Endothelial cell of umbilical vein (primary cell): ENCODE results near the gene TPRA1. TPM values are rescaled to one million over a fixed set of nuclear protein-coding genes. Genes with fewer than 3 reads are reported as not detected.

ENCODE experiments used
- BruUV-seq: library from RNA; stranded (reverse); fragments of 400-500 nt; replicated peaks from 2 replicates; lab custom pipeline; 2021; lab: Mats Ljungman, UMichigan
- CTCF ChIA-PET: fragments of 300-600, 350-600 bp; sonication (Branson Sonifier 250); formaldehyde crosslinking; loops from one replicate; lab custom pipeline; 2021; ENCODE audit warnings: antibody characterized with exemption, inconsistent platforms; lab: Charles Lee
- POLR2A ChIA-PET: fragments of 300-600, 350-600 bp; sonication (Branson Sonifier 250); formaldehyde crosslinking; loops from one replicate; lab custom pipeline; 2021; ENCODE audit warnings: antibody characterized with exemption, inconsistent platforms; lab: Charles Lee
- DNase-seq: peaks from one replicate; pipeline ENCODE4 v3.0.0-alpha.2; 2011; ENCODE audit warnings: low read depth, low spot score
- FAIRE-seq: peaks from 2 replicates; lab custom pipeline; 2011; peaks lifted over from hg19 to GRCh38; lab: Jason Lieb, UNC
- H2AFZ ChIP-seq: 2 replicates; pipeline ENCODE4 v1.6.0; 2012; ENCODE audit warnings: low read depth, low read length, control low read depth, inconsistent platforms
- H3K27ac ChIP-seq: 2 replicates; pipeline ENCODE4 v1.5.1; 2011; ENCODE audit warnings: low read depth, mild to moderate bottlenecking, control low read depth, low read length, moderate library complexity; ENCODE audit not compliant: insufficient read depth
- H3K27me3 ChIP-seq, 2 experiments: 2 replicates each; pipeline versions ENCODE4 v1.6.0 to v1.6.1; 2011; ENCODE audit warnings: low read length in 2 of 2, mixed read lengths in 1 of 2; ENCODE audit not compliant: control insufficient read depth in 2 of 2, insufficient read depth in 2 of 2
- H3K36me3 ChIP-seq, 2 experiments: 2 replicates in 1 of 2; 3 replicates in 1 of 2; pipeline ENCODE4 v1.5.1; 2011; ENCODE audit warnings: low read length in 2 of 2, mild to moderate bottlenecking in 1 of 2, moderate library complexity in 1 of 2; ENCODE audit not compliant: control insufficient read depth in 2 of 2, insufficient read depth in 2 of 2; ENCODE audit errors: extremely low read depth in 1 of 2
- H3K4me1 ChIP-seq: 3 replicates; pipeline ENCODE4 v1.5.1; 2011; ENCODE audit warnings: mild to moderate bottlenecking, low read length; ENCODE audit not compliant: control insufficient read depth, insufficient read depth; ENCODE audit errors: extremely low read depth
- H3K4me2 ChIP-seq: 2 replicates; pipeline ENCODE4 v1.6.1; 2011; ENCODE audit warnings: low read length, control low read depth, mixed read lengths; ENCODE audit not compliant: insufficient read depth
- H3K4me3 ChIP-seq, 3 experiments: fragments of 200-600 bp in 1 of 3; sonication (generic), shearing (Covaris generic) in 1 of 3; replicated peaks in 1 of 3; 2 replicates each; pipeline ENCODE4 v1.5.1; 2011 to 2016; ENCODE audit warnings: control low read depth in 3 of 3, low read length in 3 of 3, mild to moderate bottlenecking in 2 of 3, inconsistent platforms in 1 of 3, low read depth in 1 of 3, moderate library complexity in 1 of 3; ENCODE audit not compliant: insufficient read depth in 1 of 3
- H3K79me2 ChIP-seq: 2 replicates; pipeline ENCODE4 v1.6.0; 2012; ENCODE audit warnings: low read length, inconsistent platforms; ENCODE audit not compliant: control insufficient read depth, insufficient read depth
- H3K9ac ChIP-seq: replicated peaks from 2 replicates; pipeline ENCODE3; 2011; ENCODE audit warnings: low read length, control low read depth; ENCODE audit not compliant: insufficient read depth; ENCODE audit errors: extremely low read depth
- H3K9me1 ChIP-seq: replicated peaks from 3 replicates; pipeline ENCODE4 v1.6.0; 2011; ENCODE audit warnings: mild to moderate bottlenecking, low read length; ENCODE audit not compliant: control insufficient read depth, insufficient read depth; ENCODE audit errors: extremely low read depth
- H3K9me3 ChIP-seq: replicated peaks from 2 replicates; pipeline ENCODE4 v1.5.1; 2012; ENCODE audit warnings: low read length, inconsistent platforms; ENCODE audit not compliant: control insufficient read depth, insufficient read depth
- H4K20me1 ChIP-seq: replicated peaks from 2 replicates; pipeline ENCODE3; 2011; ENCODE audit warnings: mild to moderate bottlenecking, low read length; ENCODE audit not compliant: control insufficient read depth, insufficient read depth; ENCODE audit errors: extremely low read depth
- EZH2 ChIP-seq: IDR thresholded peaks from 2 replicates; pipeline ENCODE4 v1.6.1; 2012; ENCODE audit warnings: borderline replicate concordance, low read depth, mild to moderate bottlenecking, moderate library complexity, low read length, inconsistent platforms; ENCODE audit not compliant: severe bottlenecking
- FOS ChIP-seq: IDR thresholded peaks from 2 replicates; pipeline ENCODE4 v1.6.1; 2011; ENCODE audit warnings: mild to moderate bottlenecking, low read length, moderate library complexity, borderline replicate concordance; ENCODE audit not compliant: insufficient read depth
- GATA2 ChIP-seq: IDR thresholded peaks from 2 replicates; pipeline ENCODE4 v1.7.0; 2011; ENCODE audit warnings: low read depth, mild to moderate bottlenecking, moderate library complexity, mixed read lengths, low read length; ENCODE audit not compliant: insufficient read length, insufficient read depth
- JUN ChIP-seq: IDR thresholded peaks from 2 replicates; pipeline ENCODE4 v1.6.1; 2011; ENCODE audit warnings: borderline replicate concordance, low read depth; ENCODE audit not compliant: insufficient read length, insufficient read depth
- MAX ChIP-seq: IDR thresholded peaks from 2 replicates; pipeline ENCODE4 v1.6.1; 2011; ENCODE audit not compliant: insufficient read depth, insufficient read length
- MYC ChIP-seq: IDR thresholded peaks from one replicate; pipeline ENCODE4 v1.6.1; 2011; ENCODE audit warnings: mild to moderate bottlenecking, low read depth, low read length
- POLR2AphosphoS5 ChIP-seq: IDR thresholded peaks from 2 replicates; pipeline ENCODE4 v1.6.1; 2012; ENCODE audit warnings: low read depth, mild to moderate bottlenecking, control low read depth, low read length, moderate library complexity; ENCODE audit not compliant: insufficient read depth
- dilution Hi-C: fragments of 300-500 bp; cut with MboI; formaldehyde crosslinking; loops from one replicate; pipeline ENCODE4 v1.15.0; 2019; ENCODE audit warnings: low sequenced_read_pairs; ENCODE audit not compliant: extremely low pct_ligation_motif_present
- intact Hi-C: fragments of 100-400 bp; cut with micrococcal nuclease; formaldehyde crosslinking; loops from one replicate; pipeline ENCODE4 v1.10.0; 2022
- polyA plus RNA-seq, 4 experiments: library from polyadenylated mRNA; depleted of rRNA in 3 of 4; stranded (reverse) in 3 of 4; unstranded in 1 of 4; fragments of >200 nt; gene quantifications; 2 replicates each; pipeline versions ENCODE4 v1.2.1 to v1.2.3, GENCODE V29; 2011 to 2012; ENCODE audit warnings: missing spikeins in 1 of 4
- total RNA-seq: library from RNA; stranded (reverse); gene quantifications from 2 replicates; pipeline ENCODE4 v1.2.3, GENCODE V29; 2021

The TPRA1 gene
- total and polyA plus RNA-seq, 2 donors (not counting 3 experiments of a cell fraction or from before 2014, with no cell fraction given): 34.3 to 58.0 TPM

- no TSS peak for BruUV-seq
- Histone ChIP-seq H2AFZ (no peak overlapping the region), H3K27ac (no peak overlapping the region), H4K20me1 (no peaks in the 10 kb centered on the region), H3K9me1 (no peaks in the 10 kb centered on the region), H3K4me2 (no peak overlapping the region), H3K4me1 (no peaks in the 10 kb centered on the region), H3K4me3 (no peak overlapping the region), H3K9me3 (no peaks in the 10 kb centered on the region), H3K79me2 (no peaks in the 10 kb centered on the region), H3K27me3 (no peaks in the 10 kb centered on the region), H3K36me3 (no peaks in the 10 kb centered on the region), H3K9ac (no peak overlapping the region)
- ChIA-PET POLR2A (no interaction called here), CTCF (interaction anchor here (2.8 kb wide), 1 partner anchor 8 kb away, joined by 8 read pairs; no protein-coding TSS in a partner anchor)
- FAIRE-seq (no peak), DNase-seq (no peak)
- TF ChIP-seq POLR2AphosphoS5 (no peak), GATA2 (no peak), JUN (no peak)
- intact Hi-C loops: loop anchor here (10.0 kb wide), 1 partner anchor 165 kb away; no protein-coding TSS in a partner anchor
- dilution Hi-C loops: no loop called here
Observed at GRCh38 chr3:127539366-127540060, 51.0 kb downstream of the TPRA1 start.

GRCh38 chr3:127538569-127538968 lies 52.0 kb downstream of the TPRA1 start:
- Histone ChIP-seq H3K36me3 (no peaks in the 10 kb centered on the region), H3K4me2 (no peak overlapping the region), H3K4me1 (no peaks in the 10 kb centered on the region), H3K27me3 (no peaks in the 10 kb centered on the region), H3K9ac (no peak overlapping the region), H3K27ac (no peak overlapping the region), H4K20me1 (no peaks in the 10 kb centered on the region), H3K9me1 (no peaks in the 10 kb centered on the region), H3K9me3 (no peaks in the 10 kb centered on the region), H3K4me3 (no peak overlapping the region), H2AFZ (no peak overlapping the region), H3K79me2 (no peaks in the 10 kb centered on the region)
- DNase-seq: no peak
- BruUV-seq: no TSS peak
- no peak for TF ChIP-seq FOS
- no peak for TF ChIP-seq MYC
- TF ChIP-seq POLR2AphosphoS5: no peak
- TF ChIP-seq EZH2: no peak
- no peak for TF ChIP-seq JUN
- TF ChIP-seq MAX: no peak
- FAIRE-seq: no peak
- dilution Hi-C loops (no loop called here), intact Hi-C loops (no loop called here)
- CTCF ChIA-PET: interaction anchor here (2.8 kb wide), 1 partner anchor 9 kb away, joined by 8 read pairs; no protein-coding TSS in a partner anchor
- POLR2A ChIA-PET: no interaction called here
